Measurements from ENCODE around the gene DDAH1. TPM values are rescaled to one million over a fixed set of nuclear protein-coding genes. Genes with fewer than 3 reads are reported as not detected.
A peak's percentile ranks its signal among the peaks of the same experiment; 100 is the strongest.

DDAH1 gene
- total and polyA plus RNA-seq, 2 experiments from 2014 or later, result 19.5 to 49.8 TPM

DNA sequence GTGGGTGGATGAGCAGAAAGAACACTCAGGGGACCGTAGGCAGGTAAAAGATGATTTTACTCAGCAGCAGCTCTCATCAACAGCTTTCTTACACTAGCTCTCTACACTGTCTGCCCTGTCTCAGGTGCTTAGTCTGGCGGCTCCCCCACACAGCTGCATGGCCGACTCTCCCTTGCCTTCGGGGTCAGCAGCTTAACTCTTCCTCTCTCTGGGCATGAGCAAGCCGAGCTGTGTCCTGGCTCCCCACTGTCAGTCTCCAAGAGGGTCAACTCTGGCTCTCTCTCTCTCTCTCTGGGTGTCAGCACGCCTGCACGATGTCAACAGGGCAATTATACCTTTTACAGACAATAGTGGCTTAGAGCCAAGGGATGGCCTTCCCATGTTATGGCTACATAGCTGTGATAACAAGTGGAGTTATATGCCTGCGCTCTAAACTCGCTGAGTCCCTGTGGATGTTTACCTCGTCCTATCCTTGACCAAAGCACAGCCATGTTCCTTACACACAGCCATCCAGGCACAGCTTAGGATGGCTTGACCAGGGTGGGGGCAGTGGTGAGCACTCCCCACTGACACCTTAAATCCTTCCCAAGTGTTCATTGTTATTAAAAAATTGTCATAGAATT, 185.4 kb downstream of the DDAH1 start:
- H2AFZ ChIP-seq, result no peak overlapping the region
- no peaks in the 10 kb centered on the region for H3K27me3 ChIP-seq
- H3K27ac ChIP-seq, result peak overlapping the region; percentile 64
- no peak overlapping the region for H3K4me3 ChIP-seq
- 83% methylated on average over 10 of the region's 10 CpGs for WGBS (ENCODE audit: low lambda C conversion rate, missing lambda C conversion rate)
- H3K4me2 ChIP-seq, result peak overlapping the region; percentile 42
- H3K4me1 ChIP-seq (ENCODE audit: insufficient read depth), result peaks cover 2% of the 10 kb centered on the region
- TF ChIP-seq, protein P1, sequence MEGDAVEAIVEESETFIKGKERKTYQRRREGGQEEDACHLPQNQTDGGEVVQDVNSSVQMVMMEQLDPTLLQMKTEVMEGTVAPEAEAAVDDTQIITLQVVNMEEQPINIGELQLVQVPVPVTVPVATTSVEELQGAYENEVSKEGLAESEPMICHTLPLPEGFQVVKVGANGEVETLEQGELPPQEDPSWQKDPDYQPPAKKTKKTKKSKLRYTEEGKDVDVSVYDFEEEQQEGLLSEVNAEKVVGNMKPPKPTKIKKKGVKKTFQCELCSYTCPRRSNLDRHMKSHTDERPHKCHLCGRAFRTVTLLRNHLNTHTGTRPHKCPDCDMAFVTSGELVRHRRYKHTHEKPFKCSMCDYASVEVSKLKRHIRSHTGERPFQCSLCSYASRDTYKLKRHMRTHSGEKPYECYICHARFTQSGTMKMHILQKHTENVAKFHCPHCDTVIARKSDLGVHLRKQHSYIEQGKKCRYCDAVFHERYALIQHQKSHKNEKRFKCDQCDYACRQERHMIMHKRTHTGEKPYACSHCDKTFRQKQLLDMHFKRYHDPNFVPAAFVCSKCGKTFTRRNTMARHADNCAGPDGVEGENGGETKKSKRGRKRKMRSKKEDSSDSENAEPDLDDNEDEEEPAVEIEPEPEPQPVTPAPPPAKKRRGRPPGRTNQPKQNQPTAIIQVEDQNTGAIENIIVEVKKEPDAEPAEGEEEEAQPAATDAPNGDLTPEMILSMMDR (IDR thresholded peaks at IDR 0.05; ENCODE audit: poor library complexity), result no peak
- TF ChIP-seq EZH2 (IDR thresholded peaks at IDR 0.05; ENCODE audit: borderline replicate concordance) (no peak), EZH2phosphoT487 (IDR thresholded peaks at IDR 0.05; ENCODE audit: low read depth, severe bottlenecking, unreplicated experiment) (no peak)
- H3K9me2 ChIP-seq (replicated peaks; ENCODE audit: insufficient read depth), result no peaks in the 10 kb centered on the region
- peaks cover 9% of the 10 kb centered on the region for H3K79me2 ChIP-seq
- no peak for DNase-seq (ENCODE audit: low spot score)
- no peaks in the 10 kb centered on the region for H3K36me3 ChIP-seq (replicated peaks; ENCODE audit: insufficient read depth, low read depth)
- no peaks in the 10 kb centered on the region for H3K9me3 ChIP-seq (ENCODE audit: low read depth)
- peaks cover under 1% of the 10 kb centered on the region for H4K20me1 ChIP-seq (ENCODE audit: insufficient read depth, poor library complexity, severe bottlenecking)

GRCh38 chr1:85278853-85279314, 186.1 kb downstream of the DDAH1 start:
- DNase-seq (ENCODE audit: low spot score), result peak; percentile 77
- Histone ChIP-seq H3K79me2 (peaks cover 16% of the 10 kb centered on the region), H3K36me3 (replicated peaks; ENCODE audit: insufficient read depth, low read depth) (no peaks in the 10 kb centered on the region), H4K20me1 (ENCODE audit: insufficient read depth, poor library complexity, severe bottlenecking) (peaks cover 3% of the 10 kb centered on the region), H3K4me1 (ENCODE audit: insufficient read depth) (peaks cover 9% of the 10 kb centered on the region), H3K4me2 (peak overlapping the region; percentile 42), H3K27ac (peak overlapping the region; percentile 75), H3K27me3 (no peaks in the 10 kb centered on the region), H2AFZ (no peak overlapping the region), H3K9me3 (ENCODE audit: low read depth) (no peaks in the 10 kb centered on the region), H3K4me3 (no peak overlapping the region), H3K9me2 (replicated peaks; ENCODE audit: insufficient read depth) (no peaks in the 10 kb centered on the region)
- no peak for TF ChIP-seq EZH2phosphoT487 (IDR thresholded peaks at IDR 0.05; ENCODE audit: low read depth, severe bottlenecking, unreplicated experiment)
- no peak for TF ChIP-seq EZH2 (IDR thresholded peaks at IDR 0.05; ENCODE audit: borderline replicate concordance)
- TF ChIP-seq, protein P1 (IDR thresholded peaks at IDR 0.05; ENCODE audit: poor library complexity), result no peak
- WGBS (ENCODE audit: low lambda C conversion rate, missing lambda C conversion rate), result 33% methylated on average over 2 of the region's 2 CpGs

DNA sequence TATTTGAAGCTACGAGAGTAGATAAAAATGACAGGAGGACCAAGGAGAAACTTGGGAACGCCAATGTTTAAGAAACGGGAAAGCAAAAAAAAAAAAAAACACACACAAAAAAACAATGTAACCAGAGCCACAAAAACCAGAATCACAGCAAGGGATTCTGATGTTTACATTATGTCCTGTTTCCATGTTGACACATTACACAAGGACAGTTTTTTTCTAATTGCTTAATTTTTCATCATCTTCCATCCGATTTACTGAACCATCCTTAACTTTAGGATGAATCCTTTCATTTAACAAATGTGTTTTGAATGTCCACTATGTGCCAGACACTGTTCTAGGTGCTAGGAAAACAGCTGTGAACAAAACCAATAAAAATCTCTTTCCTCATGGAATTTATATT, 187.2 kb downstream of the DDAH1 start:
- peak overlapping the region; percentile 89 for H3K27ac ChIP-seq
- H3K79me2 ChIP-seq, result peaks cover 26% of the 10 kb centered on the region
- no peak overlapping the region for H3K4me3 ChIP-seq
- no peaks in the 10 kb centered on the region for H3K36me3 ChIP-seq (replicated peaks; ENCODE audit: insufficient read depth, low read depth)
- no peak overlapping the region for H2AFZ ChIP-seq
- H3K4me1 ChIP-seq (ENCODE audit: insufficient read depth), result peaks cover 11% of the 10 kb centered on the region
- no peak overlapping the region for H3K4me2 ChIP-seq
- peaks cover 8% of the 10 kb centered on the region for H4K20me1 ChIP-seq (ENCODE audit: insufficient read depth, poor library complexity, severe bottlenecking)
- H3K9me3 ChIP-seq (ENCODE audit: low read depth), result no peaks in the 10 kb centered on the region
- no peak for DNase-seq (ENCODE audit: low spot score)
- 98% methylated on average over 4 of the region's 4 CpGs for WGBS (ENCODE audit: low lambda C conversion rate, missing lambda C conversion rate)
- H3K27me3 ChIP-seq, result no peaks in the 10 kb centered on the region
- TF ChIP-seq EZH2phosphoT487 (IDR thresholded peaks at IDR 0.05; ENCODE audit: low read depth, severe bottlenecking, unreplicated experiment), result no peak
- TF ChIP-seq EZH2 (IDR thresholded peaks at IDR 0.05; ENCODE audit: borderline replicate concordance), result no peak
- TF ChIP-seq, protein P1 (IDR thresholded peaks at IDR 0.05; ENCODE audit: poor library complexity), result no peak
- H3K9me2 ChIP-seq (replicated peaks; ENCODE audit: insufficient read depth), result no peaks in the 10 kb centered on the region
